Fibroblast of villous mesenchyme (primary cell): Measurements from ENCODE around the gene LUZP4. TPM values are rescaled to one million over a fixed set of nuclear protein-coding genes. Genes with fewer than 3 reads are reported as not detected.

Source experiments
- DNase-seq: peaks from one replicate; pipeline ENCODE4 v3.0.0-alpha.2; 2010; ENCODE audit warnings: low read depth
- H3K4me3 ChIP-seq: 2 replicates; pipeline ENCODE4 v1.5.1; 2011; ENCODE audit warnings: low read depth, mild to moderate bottlenecking, low read length
- total RNA-seq: library from RNA; depleted of rRNA; stranded (reverse); fragments of >200 nt; gene quantifications from 2 replicates; pipeline ENCODE4 v1.2.3, GENCODE V29; 2012
- TF ChIP-seq, protein P1 (sequence below): IDR thresholded peaks from 2 replicates; pipeline ENCODE4 v1.5.1; 2012; ENCODE audit warnings: low read depth, mild to moderate bottlenecking, low read length; ENCODE audit not compliant: insufficient read depth

The LUZP4 gene
- total RNA-seq, 1 donor: not detected

DNA sequence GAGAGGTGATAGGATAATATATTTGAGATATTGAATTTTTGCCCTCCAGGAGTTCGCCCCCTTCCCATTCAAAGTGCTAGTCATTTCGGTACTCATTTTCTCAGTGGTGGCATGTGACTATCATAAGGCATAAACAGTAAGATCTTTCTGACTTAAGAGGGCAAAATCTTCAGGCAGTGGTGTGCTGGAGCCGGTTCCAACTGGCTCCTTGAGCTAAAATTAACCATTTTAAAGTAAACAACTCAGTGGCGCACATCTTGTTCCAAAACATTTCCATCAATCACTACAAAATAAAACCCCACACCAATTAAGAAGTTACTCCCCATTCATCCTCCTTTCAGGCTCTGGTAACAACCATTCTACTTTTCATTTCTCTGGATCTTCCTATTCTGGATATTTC is 43.3 kb downstream of the LUZP4 start:
- TF ChIP-seq, protein P1, sequence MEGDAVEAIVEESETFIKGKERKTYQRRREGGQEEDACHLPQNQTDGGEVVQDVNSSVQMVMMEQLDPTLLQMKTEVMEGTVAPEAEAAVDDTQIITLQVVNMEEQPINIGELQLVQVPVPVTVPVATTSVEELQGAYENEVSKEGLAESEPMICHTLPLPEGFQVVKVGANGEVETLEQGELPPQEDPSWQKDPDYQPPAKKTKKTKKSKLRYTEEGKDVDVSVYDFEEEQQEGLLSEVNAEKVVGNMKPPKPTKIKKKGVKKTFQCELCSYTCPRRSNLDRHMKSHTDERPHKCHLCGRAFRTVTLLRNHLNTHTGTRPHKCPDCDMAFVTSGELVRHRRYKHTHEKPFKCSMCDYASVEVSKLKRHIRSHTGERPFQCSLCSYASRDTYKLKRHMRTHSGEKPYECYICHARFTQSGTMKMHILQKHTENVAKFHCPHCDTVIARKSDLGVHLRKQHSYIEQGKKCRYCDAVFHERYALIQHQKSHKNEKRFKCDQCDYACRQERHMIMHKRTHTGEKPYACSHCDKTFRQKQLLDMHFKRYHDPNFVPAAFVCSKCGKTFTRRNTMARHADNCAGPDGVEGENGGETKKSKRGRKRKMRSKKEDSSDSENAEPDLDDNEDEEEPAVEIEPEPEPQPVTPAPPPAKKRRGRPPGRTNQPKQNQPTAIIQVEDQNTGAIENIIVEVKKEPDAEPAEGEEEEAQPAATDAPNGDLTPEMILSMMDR: no peak
- no peak overlapping the region for H3K4me3 ChIP-seq
- DNase-seq: no peak

DNA sequence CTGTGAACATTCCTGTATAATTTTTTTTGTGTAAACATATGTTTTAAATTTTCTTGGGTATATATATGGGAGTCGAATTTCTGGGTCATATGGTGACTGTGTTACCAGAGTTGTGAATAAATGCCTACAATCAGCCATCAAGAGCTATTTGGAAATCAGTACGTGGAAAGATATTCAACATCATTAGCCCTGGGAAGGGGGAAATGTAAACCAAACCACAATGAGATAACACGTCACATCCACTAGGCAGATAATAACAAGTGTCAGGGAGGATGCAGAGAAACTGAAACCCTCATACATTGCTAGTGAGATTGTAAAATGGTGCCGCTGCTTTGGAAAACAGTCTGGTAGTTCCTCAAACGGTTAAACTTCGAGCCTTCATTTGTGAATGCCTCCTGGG is 43.9 kb downstream of the LUZP4 start:
- DNase-seq: peak; percentile 76
- TF ChIP-seq, protein P1: no peak
- H3K4me3 ChIP-seq: no peak overlapping the region

DNA sequence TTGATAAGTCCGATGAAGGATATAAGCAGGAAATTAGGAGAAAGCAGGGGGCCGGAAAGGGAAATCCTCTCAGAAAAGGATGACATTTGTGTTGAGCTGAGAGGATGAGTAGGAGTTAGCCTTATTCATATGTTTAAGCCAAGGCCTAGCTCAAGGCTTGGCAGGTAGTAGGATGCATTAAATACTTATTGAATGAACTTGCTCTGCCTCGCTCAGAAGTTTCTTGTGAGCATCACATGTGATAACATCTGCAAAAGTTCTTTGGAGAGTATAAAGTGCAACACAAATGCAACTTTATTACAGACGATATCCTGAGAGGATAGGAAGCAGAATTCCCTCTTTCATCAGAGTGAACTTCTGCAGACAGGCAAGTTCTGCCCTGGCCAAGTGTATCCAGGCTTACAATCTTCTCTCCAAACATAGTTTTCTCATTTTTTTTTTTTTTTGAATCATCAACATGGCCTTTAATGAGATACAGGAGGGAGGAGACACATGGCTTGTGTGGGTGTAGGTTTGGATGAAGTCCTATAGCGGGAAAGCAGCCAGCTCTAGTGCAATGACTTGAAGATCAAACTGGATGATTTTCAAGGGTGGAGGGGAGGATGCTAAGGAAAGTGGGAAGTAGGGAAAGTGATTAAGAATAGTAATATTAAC is 48.1 kb downstream of the LUZP4 start:
- TF ChIP-seq, protein P1: no peak
- H3K4me3 ChIP-seq: no peak overlapping the region
- peak; percentile 36 for DNase-seq

DNA sequence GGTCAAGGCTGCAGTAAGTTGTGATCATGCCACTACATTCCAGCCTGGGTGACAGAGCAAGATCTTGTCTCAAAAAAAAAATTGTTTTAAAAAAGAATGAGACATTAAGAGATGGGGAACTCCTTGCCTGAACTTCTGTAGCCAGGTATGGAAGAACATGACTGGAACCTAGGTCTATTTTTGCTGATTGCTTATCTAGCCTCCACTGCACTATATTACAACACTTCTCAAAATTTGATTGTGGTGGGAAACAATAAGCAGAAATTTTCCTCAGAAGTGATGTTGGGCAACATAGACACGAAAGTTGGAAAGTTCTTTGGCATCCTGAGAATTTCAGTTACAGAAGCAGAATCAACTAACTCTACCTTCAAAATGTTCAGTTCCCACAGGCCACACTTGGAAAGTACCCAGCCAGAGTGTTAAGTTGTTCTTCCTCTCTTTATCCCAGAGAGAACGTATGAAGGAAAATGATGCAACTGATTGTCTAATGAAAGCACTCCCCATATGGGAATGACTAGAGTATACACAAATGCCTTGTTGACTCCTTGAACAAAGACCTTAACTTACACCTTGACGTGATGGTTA is 50.0 kb downstream of the LUZP4 start:
- peak; percentile 64 for DNase-seq
- TF ChIP-seq, protein P1: no peak
- no peak overlapping the region for H3K4me3 ChIP-seq

DNA sequence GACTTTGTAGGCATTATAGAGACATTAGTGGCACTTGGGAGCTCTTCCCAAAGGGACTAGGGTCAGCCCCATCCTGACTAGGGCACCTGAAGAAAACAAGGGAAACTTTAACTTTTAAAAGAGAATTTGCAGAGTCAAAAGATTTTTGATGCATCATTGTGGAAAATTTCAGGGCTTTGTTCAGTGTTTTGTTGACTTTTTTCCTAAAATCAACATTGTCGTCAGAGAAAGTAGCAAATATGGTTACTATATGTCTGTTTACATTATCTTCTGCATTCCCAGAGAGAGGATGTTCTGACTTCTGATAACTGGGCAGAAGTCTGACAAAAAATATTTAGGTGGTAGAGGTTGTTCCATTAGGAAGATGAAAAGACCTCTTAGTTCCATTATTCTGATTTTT is 51.9 kb downstream of the LUZP4 start:
- TF ChIP-seq, protein P1: no peak
- no peak overlapping the region for H3K4me3 ChIP-seq
- DNase-seq: no peak

DNA sequence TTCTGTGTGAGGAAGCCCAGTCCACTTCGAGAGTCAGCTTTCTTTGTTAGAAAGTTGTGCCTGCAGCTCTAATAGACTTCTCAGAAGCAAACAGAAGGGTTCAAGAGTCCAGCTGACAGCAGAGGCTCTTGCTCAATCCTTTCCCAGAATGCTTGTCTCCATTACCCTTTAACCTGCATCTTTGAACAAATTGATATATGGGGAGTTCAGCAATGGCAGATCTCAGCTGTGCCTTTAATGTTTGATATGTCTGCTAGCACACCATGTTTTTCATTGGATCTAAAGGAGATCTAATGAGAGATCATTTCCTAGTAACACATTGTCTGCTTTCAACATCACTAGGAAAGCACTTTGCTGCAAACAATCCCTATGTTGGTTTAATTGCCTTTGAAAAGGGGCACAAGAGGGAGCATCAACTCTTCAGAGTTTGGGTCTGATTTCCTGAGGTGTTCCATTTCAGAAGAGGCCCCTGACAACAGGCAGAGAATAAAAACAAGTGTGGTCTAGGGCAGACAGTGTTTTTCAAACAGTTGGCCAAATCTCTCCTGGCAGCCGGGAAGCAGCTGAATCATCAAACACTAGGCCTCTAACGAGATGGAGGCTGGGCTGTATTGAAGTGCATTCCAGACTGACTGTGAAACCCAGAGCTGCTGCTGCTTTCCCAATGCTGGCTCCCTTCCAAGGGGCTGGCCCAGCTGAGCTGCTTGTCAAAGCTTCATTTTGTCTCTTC is 55.5 kb downstream of the LUZP4 start:
- TF ChIP-seq, protein P1: no peak

More for the DNA sequence above, 55.5 kb downstream of the LUZP4 start:
- DNase-seq: peak; percentile 95
- no peak overlapping the region for H3K4me3 ChIP-seq
